HG02852 (cell line): ENCODE measurements around the gene TTC39A.
A peak's percentile ranks its signal among the peaks of the same experiment; 100 is the strongest.
"Not testable (repeated sequence)": the region's sequence is repeated elsewhere in the genome, so short reads cannot be mapped to it uniquely, and the experiment has no call there.

ENCODE experiments used
- ATAC-seq: cut with Tn5 transposase; IDR thresholded peaks from one replicate; pipeline ENCODE4 v1.9.1; 2021; ENCODE audit warnings: mild to moderate bottlenecking, moderate library complexity; ENCODE audit not compliant: unreplicated experiment

Gene TTC39A

GRCh38 chr1:51272916-51273315 lies 57.4 kb downstream of the TTC39A start:
- ATAC-seq, result no peak

GRCh38 chr1:51270751-51271150 lies 59.6 kb downstream of the TTC39A start:
- no peak for ATAC-seq

DNA sequence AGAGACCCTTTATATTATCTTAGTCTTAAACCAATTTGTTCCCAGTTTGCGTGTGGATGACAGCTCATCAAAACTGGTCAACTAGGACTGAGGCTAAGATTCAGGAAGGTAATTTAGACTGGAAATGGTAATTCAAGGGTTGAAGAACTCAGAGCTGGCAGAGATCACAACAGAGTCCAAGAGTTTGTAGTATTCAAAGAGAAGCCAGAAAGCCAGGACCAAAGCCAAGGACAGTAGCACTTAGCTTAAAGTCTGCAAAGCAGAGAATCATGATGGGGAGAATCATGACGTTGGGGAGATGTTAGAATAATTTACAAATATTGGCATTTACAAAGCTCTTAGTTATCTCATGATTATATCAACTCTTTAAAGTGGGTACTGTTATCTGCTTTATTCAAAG lies 61.7 kb downstream of the TTC39A start:
- ATAC-seq, result peak; percentile 17

- ATAC-seq, result no peak
These were observed 63.6 kb downstream of the TTC39A start for GRCh38 chr1:51266791-51267190.

GRCh38 chr1:51266181-51266580 lies 64.2 kb downstream of the TTC39A start:
- ATAC-seq, result no peak

GRCh38 chr1:51265618-51266017 lies 64.7 kb downstream of the TTC39A start:
- no peak for ATAC-seq

GRCh38 chr1:51264451-51264850 lies 65.9 kb downstream of the TTC39A start:
- no peak for ATAC-seq

DNA sequence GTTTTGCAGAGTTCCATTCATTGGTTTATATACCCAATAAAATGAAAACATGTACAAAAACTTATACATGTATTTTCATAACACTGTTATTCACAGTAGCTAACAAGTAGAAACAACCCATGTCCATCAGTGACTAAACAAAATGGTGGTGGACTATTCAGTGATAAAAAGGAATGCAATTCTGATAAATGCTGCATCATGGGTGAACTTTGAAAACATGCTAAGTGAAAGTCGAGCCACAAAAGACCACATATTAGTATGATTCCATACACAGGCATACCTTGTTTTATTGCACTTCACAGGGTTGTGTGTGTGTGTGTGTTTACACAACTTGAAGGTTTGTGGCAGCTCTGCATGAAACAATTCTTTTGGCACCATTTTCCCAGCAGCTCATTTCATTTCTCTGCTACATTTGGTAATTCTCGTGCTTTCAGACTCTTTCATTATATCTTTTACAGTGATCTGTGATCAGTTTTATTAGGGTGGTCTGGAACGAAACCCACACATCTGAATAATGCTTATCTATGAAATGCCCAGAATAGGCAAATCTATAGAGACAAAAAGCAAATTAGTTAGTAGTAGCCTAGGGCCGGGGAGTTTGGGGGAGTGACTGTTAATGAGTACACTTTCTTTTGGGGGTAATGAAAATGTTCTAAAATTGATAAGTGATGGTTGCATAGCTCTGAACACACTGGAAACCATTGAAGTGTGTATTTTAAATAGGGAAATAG lies 67.0 kb downstream of the TTC39A start:
- ATAC-seq, result no peak

GRCh38 chr1:51255331-51255730 lies 75.0 kb downstream of the TTC39A start:
- no peak for ATAC-seq

DNA sequence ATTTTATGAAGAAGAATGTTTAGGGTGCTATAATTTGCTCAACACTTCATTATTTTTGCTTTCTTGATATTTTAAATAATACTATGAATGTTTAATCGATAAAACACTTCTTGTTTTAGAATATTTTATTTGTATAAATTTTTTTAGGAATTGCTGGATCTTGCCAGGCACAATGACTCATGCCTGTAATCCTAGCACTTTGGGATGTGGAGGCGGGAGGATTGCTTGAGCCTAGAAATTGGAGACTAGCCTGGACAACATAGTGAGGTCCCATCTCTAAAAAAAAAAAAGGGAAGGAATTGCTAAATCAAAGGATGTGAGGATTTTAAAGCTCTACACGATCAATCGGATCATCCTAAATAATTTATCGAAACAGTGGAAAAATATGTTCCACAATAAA lies 76.7 kb downstream of the TTC39A start:
- ATAC-seq, result no peak

GRCh38 chr1:51252366-51252765 lies 78.0 kb downstream of the TTC39A start:
- no peak for ATAC-seq

- ATAC-seq, result not testable (repeated sequence)
These were observed 79.2 kb downstream of the TTC39A start for GRCh38 chr1:51251165-51251564.

DNA sequence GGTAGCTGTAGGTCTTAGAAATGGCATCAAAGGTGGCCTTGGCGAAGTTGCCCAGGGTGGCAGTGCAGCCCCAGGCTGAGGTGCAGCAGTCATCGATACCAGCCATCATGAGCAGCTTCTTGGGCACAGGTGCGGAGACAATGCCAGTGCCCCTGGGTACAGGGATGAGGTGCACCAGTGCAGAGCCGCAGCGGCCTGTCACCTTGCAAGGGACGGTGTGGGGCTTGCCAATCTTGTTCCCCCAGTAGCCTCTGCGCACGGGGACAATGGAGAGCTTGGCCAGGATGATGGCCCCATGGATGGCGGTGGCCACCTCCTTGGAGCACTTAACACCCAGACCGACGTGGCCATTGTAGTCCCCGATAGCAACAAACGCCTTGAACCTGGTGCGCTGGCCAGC lies 79.6 kb downstream of the TTC39A start:
- ATAC-seq, result not testable (repeated sequence)

DNA sequence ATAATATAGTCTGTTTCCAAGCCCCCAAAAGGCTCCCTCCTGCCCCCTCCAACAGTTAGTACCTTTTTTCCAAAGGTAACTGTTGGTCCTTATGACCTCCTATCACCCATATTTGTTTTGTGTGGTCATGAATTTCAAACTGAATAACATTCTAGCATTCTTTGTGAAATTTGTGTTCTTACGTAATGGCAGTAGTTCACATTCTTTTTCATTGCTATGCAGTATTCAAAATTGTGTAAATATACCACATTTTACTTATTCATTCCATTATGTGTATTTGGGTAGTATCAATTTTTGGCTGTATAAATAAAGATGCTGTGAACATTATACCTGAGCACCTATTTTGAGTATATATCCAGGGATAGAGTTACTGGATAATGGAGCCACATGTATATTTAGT lies 80.9 kb downstream of the TTC39A start:
- no peak for ATAC-seq

DNA sequence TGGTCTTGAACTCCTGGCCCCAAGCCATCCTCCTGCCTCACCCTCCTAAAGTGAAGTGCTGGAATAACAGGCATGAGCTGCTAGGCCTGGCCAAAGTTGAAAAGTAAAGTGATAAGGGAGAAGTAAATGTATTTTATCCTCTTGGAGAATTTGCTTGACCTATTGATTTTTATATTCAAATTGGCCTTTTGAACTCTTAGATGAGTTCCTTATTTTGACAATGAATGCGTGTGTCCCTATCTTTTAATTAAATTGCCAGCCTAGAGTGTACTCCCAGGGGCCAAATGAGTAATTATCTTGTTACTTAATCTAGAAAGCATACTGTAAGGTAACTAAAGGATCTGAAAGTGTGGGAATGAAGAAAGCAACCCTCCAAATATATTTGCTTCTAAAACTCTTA lies 82.9 kb downstream of the TTC39A start:
- ATAC-seq, result no peak

DNA sequence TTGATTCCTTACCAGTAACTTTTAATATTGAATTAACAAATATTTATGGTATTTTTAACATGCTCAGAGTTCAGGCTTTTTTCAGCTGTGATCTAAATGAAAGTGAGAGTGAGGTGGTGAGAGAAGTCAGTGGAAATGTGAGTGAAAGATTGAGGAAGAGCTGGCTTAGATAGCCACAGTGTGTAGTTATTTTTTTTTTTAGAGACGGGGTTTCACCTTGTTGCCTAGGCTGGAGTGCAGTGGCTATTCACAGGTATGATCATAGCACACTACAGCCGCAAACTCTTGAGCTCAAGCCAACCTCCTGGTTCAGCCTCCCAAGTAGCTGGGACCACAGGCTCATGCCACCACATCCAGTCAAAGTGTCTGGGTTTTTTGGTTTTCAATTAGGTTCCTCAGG lies 83.3 kb downstream of the TTC39A start:
- ATAC-seq, result peak; percentile 92

GRCh38 chr1:51242546-51242945 lies 87.8 kb downstream of the TTC39A start:
- ATAC-seq, result no peak

- no peak for ATAC-seq
These were observed 89.2 kb downstream of the TTC39A start for GRCh38 chr1:51241119-51241518.

DNA sequence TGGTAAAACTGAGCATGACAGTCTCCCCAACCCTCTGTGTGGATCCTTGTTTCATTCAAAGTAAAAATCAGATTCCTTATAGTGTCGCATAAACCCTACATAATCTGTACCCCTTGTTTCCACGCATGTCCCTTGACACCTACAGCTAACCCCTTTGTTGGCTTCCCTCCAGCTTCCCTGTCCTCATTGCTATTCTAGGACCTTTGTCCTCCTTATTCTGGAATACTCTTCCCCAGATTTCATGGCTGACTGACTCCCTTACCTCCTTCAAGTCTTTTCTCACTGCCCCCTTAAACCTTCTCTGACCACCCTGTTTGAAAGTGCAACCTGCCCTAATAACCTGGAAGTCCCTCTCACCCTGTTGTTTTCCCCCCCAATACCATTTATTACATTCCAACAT lies 90.3 kb downstream of the TTC39A start:
- ATAC-seq, result no peak

DNA sequence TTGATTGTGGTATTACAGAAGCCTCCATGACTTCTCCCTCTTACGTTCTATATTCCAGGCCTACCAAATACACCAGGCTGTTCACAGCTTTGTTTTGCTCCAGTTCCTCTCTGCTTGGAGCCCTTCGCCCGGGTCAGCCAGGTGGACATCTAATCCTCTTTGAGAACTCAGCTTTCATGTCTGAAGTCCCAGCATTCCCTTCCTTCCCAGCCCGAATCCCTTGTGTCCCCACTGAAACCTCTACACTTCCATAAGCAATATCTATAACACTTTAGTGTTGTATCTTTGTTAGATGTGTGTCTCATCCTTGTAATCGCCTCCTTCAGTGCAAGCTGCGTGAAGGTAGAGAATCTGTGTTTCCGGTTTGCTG lies 92.3 kb downstream of the TTC39A start:
- ATAC-seq, result no peak

- no peak for ATAC-seq
These were observed 92.9 kb downstream of the TTC39A start for GRCh38 chr1:51237351-51238033.
